H1 (cell line): ENCODE results near the gene TOM1L2. TPM values are rescaled to one million over a fixed set of nuclear protein-coding genes. Genes with fewer than 3 reads are reported as not detected.

Experiments
- CHD7 ChIP-seq: fragments of 300-600 bp; sonication (generic); IDR thresholded peaks from 2 replicates; pipeline ENCODE4 v1.7.1; 2012; ENCODE audit warnings: low read length, moderate library complexity, mild to moderate bottlenecking, inconsistent platforms; ENCODE audit not compliant: insufficient replicate concordance
- polyA plus RNA-seq, 7 experiments: library from polyadenylated mRNA; depleted of rRNA in 3 of 7; stranded (reverse) in 5 of 7; unstranded in 2 of 7; fragments of >200 nt in 5 of 7; fragments of 200-250 nt in 2 of 7; gene quantifications; 1 replicate in 5 of 7; 2 replicates in 1 of 7; 4 replicates in 1 of 7; pipeline versions ENCODE4 v1.2.1 to v1.2.3, GENCODE V29; 2011 to 2013; ENCODE audit warnings: missing spikeins in 2 of 7, mixed read lengths in 2 of 7
- total RNA-seq: library from RNA; stranded (reverse); fragmentation: NEBNext Ultra II Directional; extraction: Animal tissue kit (Norgen Biotek cat#: 25700); gene quantifications from 2 replicates; pipeline ENCODE4 v1.2.1, GENCODE V29; 2021

The TOM1L2 gene
- total and polyA plus RNA-seq, 2 of the 8 experiments (the other 6 are each of a cell fraction or from before 2014, with no cell fraction given), result 2.0 to 3.4 TPM

GRCh38 chr17:18020971-18021370, 48.8 kb upstream of the TOM1L2 start (continued):
- TF ChIP-seq CHD7, result no peak
- TF ChIP-seq, all 59 proteins: peak for 0
